Gastroesophageal sphincter (tissue), 4 donors: ENCODE measurements around the gene RNPS1. TPM values are rescaled to one million over a fixed set of nuclear protein-coding genes. Genes with fewer than 3 reads are reported as not detected.

ENCODE experiments used
- ATAC-seq: fragments of 150-250 bp; one replicate; pipeline ENCODE4 v1.9.1; 2016; ENCODE audit warnings: mild to moderate bottlenecking, moderate library complexity
- H3K27ac ChIP-seq, 4 donors: fragments of 200-600 bp; sonication (generic) in 3 of 4; 1 replicate in 3 of 4; 2 replicates in 1 of 4; pipeline ENCODE4 v1.5.1; 2016 to 2019
- H3K27me3 ChIP-seq: fragments of 200-600 bp; sonication (generic); one replicate; pipeline ENCODE4 v1.5.1; 2019
- H3K36me3 ChIP-seq, 2 donors: fragments of 200-600 bp; sonication (generic); one replicate each; pipeline ENCODE4 v1.5.1; 2019; ENCODE audit warnings: control low read depth in 1 of 2
- H3K4me1 ChIP-seq, 3 donors: fragments of 200-600 bp; sonication (generic); 1 replicate in 2 of 3; 2 replicates in 1 of 3; pipeline ENCODE4 v1.5.1; 2016 to 2019; ENCODE audit warnings: control low read depth in 2 of 3
- H3K4me3 ChIP-seq, 2 donors: fragments of 200-600 bp; sonication (generic); one replicate each; pipeline ENCODE4 v1.5.1; 2019; ENCODE audit warnings: mild to moderate bottlenecking in 1 of 2, moderate library complexity in 1 of 2
- H3K9me3 ChIP-seq, 3 donors: fragments of 200-600 bp; sonication (generic); one replicate each; pipeline ENCODE4 v1.5.1; 2017 to 2019; ENCODE audit warnings: control low read depth in 2 of 3
- CTCF ChIP-seq, 4 experiments: fragments of 200-600 bp in 2 of 4; fragments of 450-650 bp in 2 of 4; sonication (generic) in 1 of 4; IDR thresholded peaks; one replicate each; pipeline ENCODE4 v1.5.1; 2017 to 2019; ENCODE audit warnings: antibody characterized with exemption in 4 of 4, mild to moderate bottlenecking in 2 of 4, moderate library complexity in 2 of 4
- EP300 ChIP-seq: sonication (generic); formaldehyde crosslinking; IDR thresholded peaks from one replicate; pipeline ENCODE4 v1.6.1; 2017; ENCODE audit warnings: antibody characterized with exemption, mild to moderate bottlenecking
- POLR2A ChIP-seq, 2 donors: fragments of 450-650 bp; IDR thresholded peaks; one replicate each; pipeline ENCODE4 v1.6.1; 2017; ENCODE audit warnings: antibody characterized with exemption in 2 of 2, mild to moderate bottlenecking in 2 of 2, moderate library complexity in 1 of 2
- POLR2AphosphoS5 ChIP-seq: sonication (generic); formaldehyde crosslinking; IDR thresholded peaks from one replicate; pipeline ENCODE4 v1.6.1; 2017; ENCODE audit warnings: antibody characterized with exemption
- WGBS, 2 donors: methylation state at CpG; one replicate each; pipeline ENCODE4 v1.1.5; 2018; ENCODE audit warnings: low coverage in 1 of 2; 5-methylcytosine and 5-hydroxymethylcytosine counted together
- total RNA-seq, 4 donors: library from RNA; depleted of rRNA; stranded (reverse); fragments of >200 nt; gene quantifications; one replicate each; pipeline ENCODE4 v1.1.0, GENCODE V29; 2016

RNPS1 gene
- total RNA-seq, 4 donors from 2014 or later: 117 to 171 (median 128) TPM

DNA sequence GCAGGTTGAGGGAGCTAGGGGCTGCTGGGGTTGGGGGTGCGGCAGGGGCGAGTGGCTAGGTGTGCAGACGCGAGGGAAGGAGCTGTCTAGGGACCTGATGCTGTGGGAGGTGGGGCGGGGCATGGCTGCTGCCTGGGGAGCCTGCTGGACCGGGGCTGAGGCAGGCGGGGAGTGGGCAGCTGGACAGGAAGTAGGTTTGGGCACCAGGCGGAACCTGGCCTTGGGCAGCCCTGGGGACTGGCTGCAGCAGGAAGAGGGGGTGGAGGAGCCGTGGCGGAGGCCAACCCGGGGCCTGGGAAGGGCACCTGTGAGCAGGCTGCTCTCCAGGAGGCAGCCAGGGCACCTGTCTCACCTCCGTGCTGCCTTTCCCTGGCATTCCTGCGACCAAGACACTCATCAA is 37.5 kb downstream of the RNPS1 start:
- peaks cover 35% of the 10 kb centered on the region for H3K27me3 ChIP-seq
- TF ChIP-seq POLR2AphosphoS5 (no peak), POLR2A (IDR thresholded peaks at IDR 0.05) (no peak), CTCF (IDR thresholded peaks at IDR 0.05) (no peak), EP300 (no peak)
- no peak for ATAC-seq
- H3K36me3 ChIP-seq: peaks cover 0 to 91% of the 10 kb centered on the region in 2 donors
- H3K9me3 ChIP-seq: no peaks in the 10 kb centered on the region
- H3K27ac ChIP-seq: no peak overlapping the region
- 84% methylated on average over 8 of the region's 13 CpGs; no CpG with 5 or more reads in 1 of the 2 donors for WGBS, 2 donors
- no peak overlapping the region for H3K4me3 ChIP-seq
- peaks cover 0 to 21% (median 7%) of the 10 kb centered on the region in 3 donors for H3K4me1 ChIP-seq

GRCh38 chr16:2229632-2230250 is 38.2 kb downstream of the RNPS1 start:
- peaks cover 0 to 85% of the 10 kb centered on the region in 2 donors for H3K36me3 ChIP-seq
- no peak overlapping the region for H3K27ac ChIP-seq
- TF ChIP-seq POLR2AphosphoS5 (no peak), EP300 (no peak), POLR2A (IDR thresholded peaks at IDR 0.05) (no peak), CTCF (IDR thresholded peaks at IDR 0.05) (no peak)
- ATAC-seq: no peak
- peaks cover 0 to 27% (median 13%) of the 10 kb centered on the region in 3 donors for H3K4me1 ChIP-seq
- H3K4me3 ChIP-seq: no peak overlapping the region
- 80% methylated on average over 1 of the region's 23 CpGs; no CpG with 5 or more reads in 1 of the 2 donors for WGBS, 2 donors
- no peaks in the 10 kb centered on the region for H3K9me3 ChIP-seq
- peaks cover 29% of the 10 kb centered on the region for H3K27me3 ChIP-seq

DNA sequence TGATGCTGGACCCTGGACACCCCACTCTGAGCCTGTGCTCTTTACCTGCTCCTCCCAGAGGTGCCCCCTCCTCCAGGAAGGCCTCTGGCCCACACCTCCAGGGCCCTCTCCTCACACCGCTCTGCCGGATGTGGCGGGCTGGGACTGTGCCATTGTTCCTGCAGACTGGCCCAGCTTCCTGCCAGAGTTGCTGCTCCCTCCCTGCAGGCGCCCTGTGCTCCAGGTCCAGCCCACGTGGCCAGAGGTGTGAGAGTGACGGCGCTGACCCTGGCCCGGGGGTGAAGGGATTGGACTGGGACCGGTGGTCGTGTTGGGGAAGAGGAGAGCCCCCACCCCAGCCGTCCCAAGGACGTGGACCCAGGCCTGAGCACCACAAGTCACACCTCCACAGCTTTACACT is 38.8 kb downstream of the RNPS1 start:
- Histone ChIP-seq H3K4me1 (peaks cover 0 to 33% (median 20%) of the 10 kb centered on the region in 3 donors), H3K27ac (no peak overlapping the region), H3K4me3 (no peak overlapping the region), H3K9me3 (no peaks in the 10 kb centered on the region), H3K36me3 (peaks cover 0 to 78% of the 10 kb centered on the region in 2 donors), H3K27me3 (peaks cover 22% of the 10 kb centered on the region)
- ATAC-seq: no peak
- TF ChIP-seq EP300 (no peak), CTCF (IDR thresholded peaks at IDR 0.05) (no peak), POLR2A (IDR thresholded peaks at IDR 0.05) (no peak), POLR2AphosphoS5 (no peak)
- no CpG with 5 or more reads among the region's 12 CpGs for WGBS, 2 donors

DNA sequence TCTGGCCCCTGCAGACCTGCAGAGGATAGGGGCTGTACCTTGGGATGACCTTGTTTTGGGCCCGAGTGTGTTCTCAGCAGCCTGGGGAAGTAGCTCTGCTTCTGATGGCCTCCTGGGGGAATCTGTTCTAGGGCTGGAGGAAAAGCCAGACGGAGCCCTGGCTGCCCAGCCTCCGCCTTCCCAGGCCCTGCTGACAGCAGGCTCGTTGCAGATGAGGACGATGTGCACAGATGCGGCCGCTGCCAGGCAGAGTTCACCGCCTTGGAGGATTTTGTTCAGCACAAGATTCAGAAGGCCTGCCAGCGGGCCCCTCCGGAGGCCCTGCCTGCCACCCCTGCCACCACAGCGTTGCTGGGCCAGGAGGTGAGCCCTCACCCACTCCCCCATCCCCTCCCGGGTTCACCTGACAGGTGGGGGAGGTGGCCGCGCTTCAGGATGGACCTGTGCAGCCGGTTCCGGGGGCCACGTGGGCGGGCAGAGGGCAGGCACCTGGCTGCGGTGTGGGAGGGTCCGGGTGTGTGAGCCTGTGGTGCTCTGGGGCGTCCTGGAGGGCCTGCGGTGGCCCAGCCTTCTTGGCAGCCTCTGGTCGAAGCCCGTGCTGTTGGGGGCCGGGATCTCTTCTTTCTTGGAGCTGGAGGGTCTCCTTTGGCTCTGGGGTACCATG is 39.6 kb downstream of the RNPS1 start:
- Histone ChIP-seq H3K27ac (no peak overlapping the region), H3K9me3 (no peaks in the 10 kb centered on the region), H3K36me3 (peaks cover 0 to 70% of the 10 kb centered on the region in 2 donors), H3K4me1 (peaks cover 0 to 36% (median 21%) of the 10 kb centered on the region in 3 donors), H3K4me3 (no peak overlapping the region), H3K27me3 (peaks cover 14% of the 10 kb centered on the region)
- ATAC-seq: no peak
- TF ChIP-seq POLR2A (IDR thresholded peaks at IDR 0.05) (no peak), POLR2AphosphoS5 (no peak), EP300 (no peak), CTCF (IDR thresholded peaks at IDR 0.05) (no peak)
- no CpG with 5 or more reads among the region's 25 CpGs for WGBS, 2 donors

- Histone ChIP-seq H3K27me3 (peaks cover 1% of the 10 kb centered on the region), H3K4me3 (no peak overlapping the region), H3K4me1 (peaks cover 0 to 40% (median 23%) of the 10 kb centered on the region in 3 donors), H3K36me3 (peaks cover 0 to 57% of the 10 kb centered on the region in 2 donors), H3K27ac (no peak overlapping the region), H3K9me3 (no peaks in the 10 kb centered on the region)
- WGBS, 2 donors: 67 to 79% methylated on average over 1 to 5 of the region's 6 CpGs
- ATAC-seq: no peak
- TF ChIP-seq CTCF (IDR thresholded peaks at IDR 0.05) (no peak), POLR2AphosphoS5 (no peak), EP300 (no peak), POLR2A (IDR thresholded peaks at IDR 0.05) (no peak)
Observed at GRCh38 chr16:2226918-2227317, 41.0 kb downstream of the RNPS1 start.
